Uterus (tissue), 4 donors: ENCODE measurements around the gene PNRC1. TPM values are rescaled to one million over a fixed set of nuclear protein-coding genes. Genes with fewer than 3 reads are reported as not detected.

Source experiments
- DNase-seq, 2 donors: peaks; one replicate each; pipeline ENCODE4 v3.0.0-alpha.2; 2019 to 2020
- H3K27ac ChIP-seq, 2 donors: fragments of 200-600 bp; sonication (generic); 1 replicate in 1 of 2; 2 replicates in 1 of 2; pipeline ENCODE4 v1.5.1; 2016 to 2018
- H3K27me3 ChIP-seq, 2 donors: fragments of 200-600 bp; sonication (generic); one replicate each; pipeline ENCODE4 v1.5.1; 2018 to 2019; ENCODE audit warnings: control low read depth in 1 of 2
- H3K36me3 ChIP-seq, 2 donors: fragments of 200-600 bp; sonication (generic); one replicate each; pipeline ENCODE4 v1.5.1; 2019; ENCODE audit warnings: control low read depth in 1 of 2
- H3K4me1 ChIP-seq, 2 donors: fragments of 200-600 bp; sonication (generic); one replicate each; pipeline ENCODE4 v1.5.1; 2018 to 2019; ENCODE audit warnings: control low read depth in 1 of 2
- H3K4me3 ChIP-seq, 2 donors: fragments of 200-600 bp; sonication (generic); 1 replicate in 1 of 2; 2 replicates in 1 of 2; pipeline ENCODE4 v1.5.1; 2018 to 2019; ENCODE audit warnings: mild to moderate bottlenecking in 1 of 2
- H3K9me3 ChIP-seq, 2 donors: fragments of 200-600 bp; sonication (generic); one replicate each; pipeline ENCODE4 v1.5.1; 2019; ENCODE audit warnings: control low read depth in 1 of 2
- CTCF ChIP-seq, 4 experiments: fragments of 200-600 bp in 2 of 4; fragments of 450-650 bp in 2 of 4; sonication (generic) in 2 of 4; IDR thresholded peaks; one replicate each; pipeline ENCODE4 v1.5.1; 2016 to 2019; ENCODE audit warnings: antibody characterized with exemption in 4 of 4, mild to moderate bottlenecking in 2 of 4, moderate library complexity in 1 of 4
- POLR2A ChIP-seq, 2 donors: fragments of 450-650 bp; IDR thresholded peaks; one replicate each; pipeline ENCODE4 v1.6.1; 2016; ENCODE audit warnings: antibody characterized with exemption in 2 of 2, mild to moderate bottlenecking in 1 of 2, moderate library complexity in 1 of 2
- intact Hi-C: fragments of 100-400 bp; cut with DNase I; formaldehyde crosslinking; loops from one replicate; pipeline ENCODE4 v1.15.1; 2023; ENCODE audit warnings: low total_unique reads
- total RNA-seq, 4 donors: library from RNA; depleted of rRNA in 3 of 4; stranded (reverse); fragments of >200 nt in 3 of 4; gene quantifications; one replicate each; pipeline versions ENCODE4 v1.1.0 to v1.2.4, GENCODE V29; 2014 to 2023
- donor health status: DM: yes; HTN: yes; CAD: no.

The PNRC1 gene
- total RNA-seq, 4 donors from 2014 or later: 114 to 340 (median 203) TPM

GRCh38 chr6:89098461-89098860, 17.9 kb downstream of the PNRC1 start:
- Histone ChIP-seq H3K4me3 (no peak overlapping the region), H3K36me3 (no peaks in the 10 kb centered on the region), H3K27me3 (no peaks in the 10 kb centered on the region), H3K9me3 (no peaks in the 10 kb centered on the region), H3K4me1 (no peaks in the 10 kb centered on the region), H3K27ac (no peak overlapping the region)
- no peak for DNase-seq
- intact Hi-C loops: no loop called here
- TF ChIP-seq POLR2A (IDR thresholded peaks at IDR 0.05): no peak
- no peak for TF ChIP-seq CTCF (IDR thresholded peaks at IDR 0.05)

- Histone ChIP-seq H3K4me1 (no peaks in the 10 kb centered on the region), H3K27me3 (no peaks in the 10 kb centered on the region), H3K36me3 (no peaks in the 10 kb centered on the region), H3K27ac (no peak overlapping the region), H3K4me3 (no peak overlapping the region), H3K9me3 (no peaks in the 10 kb centered on the region)
- no peak for DNase-seq
- intact Hi-C loops: no loop called here
- no peak for TF ChIP-seq POLR2A (IDR thresholded peaks at IDR 0.05)
- no peak for TF ChIP-seq CTCF (IDR thresholded peaks at IDR 0.05)
Observed at GRCh38 chr6:89100114-89100513, 19.6 kb downstream of the PNRC1 start.

GRCh38 chr6:89110284-89110683, 29.7 kb downstream of the PNRC1 start:
- H3K27ac ChIP-seq: no peak overlapping the region
- intact Hi-C loops: no loop called here
- no peaks in the 10 kb centered on the region for H3K4me1 ChIP-seq
- H3K36me3 ChIP-seq: no peaks in the 10 kb centered on the region
- no peak overlapping the region for H3K4me3 ChIP-seq
- TF ChIP-seq CTCF (IDR thresholded peaks at IDR 0.05) (no peak), POLR2A (IDR thresholded peaks at IDR 0.05) (no peak)
- no peak for DNase-seq
- no peaks in the 10 kb centered on the region for H3K27me3 ChIP-seq
- no peaks in the 10 kb centered on the region for H3K9me3 ChIP-seq

GRCh38 chr6:89111933-89112332, 31.4 kb downstream of the PNRC1 start:
- intact Hi-C loops: no loop called here
- Histone ChIP-seq H3K4me3 (no peak overlapping the region), H3K4me1 (no peaks in the 10 kb centered on the region), H3K9me3 (no peaks in the 10 kb centered on the region), H3K36me3 (no peaks in the 10 kb centered on the region), H3K27me3 (no peaks in the 10 kb centered on the region), H3K27ac (no peak overlapping the region)
- TF ChIP-seq POLR2A (IDR thresholded peaks at IDR 0.05) (no peak), CTCF (IDR thresholded peaks at IDR 0.05) (no peak)
- no peak for DNase-seq

- Histone ChIP-seq H3K27ac (no peak overlapping the region), H3K27me3 (no peaks in the 10 kb centered on the region), H3K9me3 (no peaks in the 10 kb centered on the region), H3K36me3 (no peaks in the 10 kb centered on the region), H3K4me1 (no peaks in the 10 kb centered on the region), H3K4me3 (peak overlapping the region in 1 of 2 donors; percentile 65)
- intact Hi-C loops: no loop called here
- DNase-seq: no peak
- TF ChIP-seq POLR2A (IDR thresholded peaks at IDR 0.05) (no peak), CTCF (IDR thresholded peaks at IDR 0.05) (no peak)
Observed at GRCh38 chr6:89116702-89117101, 36.2 kb downstream of the PNRC1 start.
